ENCODE data around the gene CADPS2.
"Not testable (repeated sequence)": the region's sequence is repeated elsewhere in the genome, so short reads cannot be mapped to it uniquely, and the experiment has no call there.

CADPS2 gene

DNA sequence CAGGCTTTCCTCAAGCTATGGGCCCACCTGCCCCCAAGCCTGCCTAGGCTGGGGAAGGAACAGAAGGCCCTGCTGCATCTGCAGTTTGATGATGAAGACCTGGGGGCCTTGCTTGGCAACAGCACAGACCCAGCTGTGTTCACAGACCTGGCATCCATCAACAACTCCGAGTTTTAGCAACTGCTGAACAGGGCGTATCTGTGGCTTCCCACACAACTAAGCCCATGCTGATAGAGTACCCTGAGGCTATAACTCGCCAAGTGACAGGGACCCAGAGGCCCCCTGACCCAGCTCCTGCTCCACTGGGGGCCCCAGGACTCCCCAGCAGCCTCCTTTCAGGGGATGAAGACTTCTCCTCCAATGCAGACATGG lies 36.3 kb downstream of the CADPS2 start:
- DNase-seq (ENCODE audit: low spot score), result no peak

DNA sequence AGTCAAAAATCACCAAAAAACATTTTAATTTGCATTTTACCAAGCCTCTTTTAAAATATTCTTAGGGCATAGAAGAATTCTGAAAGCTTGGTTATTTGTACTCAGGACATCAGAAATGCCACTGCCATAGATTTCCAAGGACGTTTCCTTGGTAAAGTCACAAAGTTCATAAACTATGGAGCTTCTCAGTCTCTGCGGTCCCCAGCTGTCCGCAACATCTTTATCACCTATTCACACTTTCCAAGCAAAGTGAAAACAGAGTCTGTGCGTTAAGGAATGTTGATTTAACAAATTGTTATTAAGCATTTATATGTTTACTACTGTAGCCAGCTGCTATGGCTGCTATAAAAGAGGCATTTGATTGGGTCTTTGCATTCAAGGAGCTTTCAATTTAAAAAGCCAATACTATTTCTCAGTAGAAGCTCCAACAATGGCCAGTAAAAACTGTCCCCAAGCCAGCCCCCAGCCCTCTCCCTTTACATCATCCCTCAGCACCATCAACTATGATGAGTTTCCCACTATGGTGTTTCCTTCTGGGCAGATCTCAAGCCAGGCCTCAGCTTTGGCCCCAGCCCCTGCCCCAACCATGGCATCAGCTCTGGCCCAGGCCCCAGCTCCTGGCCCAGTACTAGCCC lies 36.8 kb downstream of the CADPS2 start:
- no peak for DNase-seq (ENCODE audit: low spot score)

DNA sequence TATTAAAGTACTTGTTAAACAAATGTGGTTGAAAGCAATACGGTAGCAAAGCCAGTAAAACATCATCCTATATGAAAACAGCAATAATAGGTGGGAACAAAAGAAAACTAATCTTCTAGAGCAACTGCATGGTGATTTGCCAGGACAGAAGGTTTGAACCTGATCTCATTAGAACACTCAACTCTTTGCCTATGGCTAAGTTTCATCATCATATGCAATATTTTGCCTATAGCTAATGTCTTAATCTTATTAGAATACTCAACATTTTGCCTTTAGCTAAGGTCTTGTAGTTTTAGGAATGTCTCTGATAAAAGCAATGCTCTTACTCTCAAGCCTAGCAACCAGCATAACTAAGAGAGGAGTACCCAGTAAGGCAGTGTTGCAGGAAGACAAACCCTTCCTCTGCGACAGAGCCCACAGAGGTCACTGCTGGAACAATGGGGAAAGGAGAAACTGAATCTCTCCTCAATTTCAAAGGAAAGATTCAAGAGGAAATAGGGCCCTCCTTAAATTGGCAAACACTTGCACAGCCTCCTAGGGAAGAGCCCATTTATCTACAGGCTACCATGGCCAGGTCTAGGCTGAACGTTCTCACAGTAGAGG lies 38.3 kb downstream of the CADPS2 start:
- no peak for DNase-seq (ENCODE audit: low spot score)

DNA sequence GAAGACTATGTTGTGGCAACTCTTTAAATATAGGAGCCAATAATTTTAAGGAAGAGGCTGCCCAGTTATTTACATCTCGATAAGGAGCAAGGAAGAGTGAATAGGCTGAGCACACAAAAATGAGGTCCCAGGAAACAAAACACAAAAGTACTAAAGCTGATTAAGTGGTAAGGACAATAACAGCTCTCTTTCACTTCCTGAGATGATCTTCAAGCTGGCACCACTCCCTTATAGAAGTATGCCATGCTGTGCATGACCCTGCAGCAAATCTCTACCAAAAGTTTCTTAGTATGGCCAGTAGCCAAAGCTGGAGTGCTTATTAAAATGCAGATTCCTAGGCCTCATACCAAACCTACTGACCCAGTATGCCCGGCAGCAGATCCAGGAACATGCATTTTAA lies 39.7 kb downstream of the CADPS2 start:
- DNase-seq (ENCODE audit: low spot score), result no peak

DNA sequence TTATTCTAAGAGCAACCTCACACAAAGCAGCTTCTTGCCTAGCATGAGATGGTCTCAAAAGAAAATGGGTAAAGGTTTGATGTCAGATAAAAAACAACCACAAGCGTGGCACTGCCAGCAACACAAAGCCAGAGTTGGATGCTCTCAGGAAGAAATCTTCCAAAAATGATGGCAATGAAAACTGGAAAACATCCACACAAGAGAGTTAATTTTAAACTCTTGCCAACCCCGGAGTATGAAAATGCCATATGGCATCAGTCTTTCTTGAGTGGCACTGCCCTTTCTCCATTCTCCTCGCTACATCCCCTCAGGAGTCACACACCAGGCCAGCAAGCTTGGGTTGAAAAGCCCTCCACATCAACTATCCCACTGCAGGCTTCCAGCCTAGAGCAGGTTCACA lies 41.0 kb downstream of the CADPS2 start:
- no peak for DNase-seq (ENCODE audit: low spot score)

GRCh38 chr7:122844191-122844988 lies 41.9 kb downstream of the CADPS2 start:
- DNase-seq (ENCODE audit: low spot score), result no peak

- no peak for DNase-seq (ENCODE audit: low spot score)
Measured at GRCh38 chr7:122842971-122843370, 43.3 kb downstream of the CADPS2 start.

DNA sequence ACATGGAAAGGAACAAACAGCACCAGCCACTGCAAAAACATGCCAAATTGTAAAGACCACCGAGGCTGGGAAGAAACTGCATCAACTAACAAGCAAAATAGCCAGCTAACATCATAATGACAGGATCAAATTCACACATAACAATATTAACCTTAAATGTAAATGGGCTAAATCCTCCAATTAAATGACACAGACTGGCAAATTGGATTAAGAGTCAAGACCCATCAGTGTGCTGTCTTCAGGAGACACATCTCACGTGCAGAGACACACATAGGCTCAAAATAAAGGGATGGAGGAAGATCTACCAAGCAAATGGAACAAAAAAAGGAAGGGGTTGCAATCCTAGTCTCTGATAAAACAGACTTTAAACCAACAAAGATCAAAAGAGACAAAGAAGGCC lies 50.0 kb downstream of the CADPS2 start:
- not testable (repeated sequence) for DNase-seq (ENCODE audit: low spot score)

GRCh38 chr7:122834571-122834942 lies 51.7 kb downstream of the CADPS2 start:
- not testable (repeated sequence) for DNase-seq (ENCODE audit: low spot score)

GRCh38 chr7:122833888-122834570 lies 52.2 kb downstream of the CADPS2 start:
- no peak for DNase-seq (ENCODE audit: low spot score)

DNA sequence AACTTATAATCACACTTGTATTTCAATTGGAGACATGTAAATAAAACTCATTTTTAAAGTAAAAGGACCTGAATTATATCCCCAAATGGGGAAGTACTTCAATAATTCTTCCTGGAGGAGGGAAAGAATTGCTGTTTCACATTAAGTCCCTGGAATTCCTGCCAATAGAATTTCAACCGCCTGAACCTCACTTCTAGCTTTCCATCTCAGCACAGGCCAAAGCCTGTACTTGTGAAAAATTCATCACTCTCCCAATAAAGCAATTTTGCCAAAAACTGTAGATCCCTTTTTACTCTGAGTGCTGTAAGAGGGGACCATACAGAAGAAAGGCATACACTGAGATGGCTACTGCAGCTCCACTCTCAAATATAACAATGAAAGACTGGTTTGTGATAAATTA lies 54.8 kb downstream of the CADPS2 start:
- DNase-seq (ENCODE audit: low spot score), result no peak

- no peak for DNase-seq (ENCODE audit: low spot score)
Measured at GRCh38 chr7:122829962-122830361, 56.3 kb downstream of the CADPS2 start.

- DNase-seq (ENCODE audit: low spot score), result no peak
Measured at GRCh38 chr7:122827763-122828162, 58.5 kb downstream of the CADPS2 start.

GRCh38 chr7:122813845-122814244 lies 72.4 kb downstream of the CADPS2 start:
- DNase-seq (ENCODE audit: low spot score), result no peak

GRCh38 chr7:122803851-122804250 lies 82.4 kb downstream of the CADPS2 start:
- no peak for DNase-seq (ENCODE audit: low spot score)

DNA sequence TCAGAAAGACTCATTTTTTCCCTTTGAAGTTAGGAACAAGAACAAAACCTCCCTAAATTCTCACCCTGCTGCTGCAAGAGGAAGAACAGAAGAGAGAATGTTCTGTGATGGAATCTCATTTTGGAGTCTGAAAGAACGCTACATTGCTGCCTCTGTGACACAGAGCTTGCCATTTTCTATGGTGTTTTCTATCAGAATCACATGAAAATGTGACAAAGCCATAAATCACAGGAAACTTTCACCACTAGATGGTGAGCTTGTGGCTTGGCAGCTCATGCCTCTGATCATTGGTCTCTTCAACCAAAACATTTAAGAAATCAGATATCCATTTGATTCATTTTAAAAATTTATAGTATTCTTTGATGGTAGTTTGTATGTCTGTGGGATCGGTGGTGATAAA lies 82.9 kb downstream of the CADPS2 start:
- no peak for DNase-seq (ENCODE audit: low spot score)

GRCh38 chr7:122802301-122802751 lies 83.9 kb downstream of the CADPS2 start:
- no peak for DNase-seq (ENCODE audit: low spot score)

DNA sequence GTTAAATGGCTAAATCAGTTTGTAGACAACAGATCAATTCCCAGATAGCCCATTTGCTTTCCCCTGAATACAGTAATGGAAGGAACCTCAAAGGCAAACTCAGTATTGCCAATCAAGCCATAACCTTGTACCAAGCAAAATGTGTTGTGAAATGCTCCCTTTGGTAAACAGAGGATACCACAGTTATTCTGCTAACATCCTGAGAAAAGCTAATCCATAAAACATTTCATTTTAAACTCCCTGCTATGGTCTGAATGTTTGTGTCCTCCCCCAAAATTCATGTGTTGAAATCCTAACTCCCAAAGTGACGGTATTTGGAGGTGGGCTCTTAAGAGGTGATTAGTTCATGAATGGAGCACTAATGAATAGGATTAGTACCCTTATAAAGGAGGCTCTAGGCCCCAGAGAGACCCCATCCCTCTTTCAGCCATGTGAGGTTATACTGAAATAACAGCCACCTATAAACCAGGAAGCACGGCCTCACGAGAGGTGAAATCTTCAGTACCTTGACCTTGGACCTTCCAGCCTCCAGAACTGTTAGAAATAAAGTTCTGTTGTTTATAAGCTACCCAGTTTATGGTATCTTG lies 94.2 kb downstream of the CADPS2 start:
- no peak for DNase-seq (ENCODE audit: low spot score)

DNA sequence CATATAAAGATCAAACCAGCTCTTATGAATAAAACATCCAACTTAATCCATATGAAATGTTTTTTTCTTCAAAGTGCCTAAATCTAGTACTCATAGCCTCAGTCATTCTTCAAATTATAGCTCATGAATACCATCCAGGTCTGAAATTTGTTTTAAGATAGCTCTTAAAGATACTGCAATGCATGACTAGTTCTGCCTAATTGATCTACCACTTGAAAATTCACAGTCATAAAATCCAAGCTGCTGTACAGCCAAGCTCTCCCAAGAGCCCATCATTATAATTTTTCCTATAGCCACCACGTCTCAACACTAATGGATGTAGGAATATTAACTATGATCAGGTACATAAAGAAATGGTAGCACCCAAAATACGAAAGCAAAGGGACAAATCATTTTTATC lies 95.7 kb downstream of the CADPS2 start:
- DNase-seq (ENCODE audit: low spot score), result no peak

DNA sequence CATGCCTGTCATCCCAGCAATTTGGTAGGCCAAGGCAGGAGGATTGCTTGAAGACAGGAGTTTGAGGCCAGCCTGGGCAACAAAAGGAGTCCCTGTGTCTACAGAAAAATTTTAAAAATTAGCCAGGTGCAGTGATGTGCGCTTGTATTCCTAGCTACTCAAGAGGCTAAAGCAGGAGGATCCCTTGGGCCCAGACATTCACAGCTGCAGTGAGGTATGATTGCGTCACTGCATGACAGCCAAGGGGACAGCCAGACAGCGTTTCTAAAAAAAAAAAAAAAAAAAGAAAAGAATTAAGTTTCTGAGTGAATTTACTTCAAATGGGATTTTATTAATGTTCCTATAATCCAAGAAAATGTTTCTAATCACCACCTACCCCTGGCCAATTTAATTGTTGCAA lies 96.1 kb downstream of the CADPS2 start:
- DNase-seq (ENCODE audit: low spot score), result no peak

GRCh38 chr7:122789156-122789555 lies 97.1 kb downstream of the CADPS2 start:
- DNase-seq (ENCODE audit: low spot score), result no peak

- no peak for DNase-seq (ENCODE audit: low spot score)
Measured at GRCh38 chr7:122770686-122771335, 115.4 kb downstream of the CADPS2 start.

All from GM03348 (cell line).